ENCODE results near the gene RASGRF2.
"Not testable (repeated sequence)": the region's sequence is repeated elsewhere in the genome, so short reads cannot be mapped to it uniquely, and the experiment has no call there.

Gene RASGRF2

GRCh38 chr5:81077105-81077504, 116.9 kb downstream of the RASGRF2 start:
- DNase-seq: no peak

- no peak for DNase-seq
These were observed 118.8 kb downstream of the RASGRF2 start for GRCh38 chr5:81078930-81079329.

GRCh38 chr5:81080809-81081460, 120.8 kb downstream of the RASGRF2 start:
- no peak for DNase-seq

GRCh38 chr5:81081461-81081835, 121.3 kb downstream of the RASGRF2 start:
- no peak for DNase-seq

GRCh38 chr5:81086881-81087281, 126.7 kb downstream of the RASGRF2 start:
- DNase-seq: no peak

GRCh38 chr5:81091199-81091598, 131.0 kb downstream of the RASGRF2 start:
- DNase-seq: no peak

- DNase-seq: no peak
These were observed 133.5 kb downstream of the RASGRF2 start for GRCh38 chr5:81093536-81094196.

- DNase-seq: no peak
These were observed 135.7 kb downstream of the RASGRF2 start for GRCh38 chr5:81095835-81096234.

- DNase-seq: no peak
These were observed 137.6 kb downstream of the RASGRF2 start for GRCh38 chr5:81097713-81098112.

GRCh38 chr5:81105261-81105877, 145.2 kb downstream of the RASGRF2 start:
- DNase-seq: no peak

- no peak for DNase-seq
These were observed 155.1 kb downstream of the RASGRF2 start for GRCh38 chr5:81115261-81115660.

GRCh38 chr5:81117566-81117965, 157.4 kb downstream of the RASGRF2 start:
- no peak for DNase-seq

GRCh38 chr5:81121273-81121672, 161.1 kb downstream of the RASGRF2 start:
- no peak for DNase-seq

GRCh38 chr5:81121836-81122630, 161.9 kb downstream of the RASGRF2 start:
- DNase-seq: no peak

GRCh38 chr5:81124689-81125088, 164.5 kb downstream of the RASGRF2 start:
- not testable (repeated sequence) for DNase-seq

GRCh38 chr5:81125959-81126358, 165.8 kb downstream of the RASGRF2 start:
- DNase-seq: no peak

GRCh38 chr5:81128416-81128815, 168.3 kb downstream of the RASGRF2 start:
- no peak for DNase-seq

GRCh38 chr5:81132381-81132780, 172.2 kb downstream of the RASGRF2 start:
- no peak for DNase-seq

GRCh38 chr5:81134066-81134465, 173.9 kb downstream of the RASGRF2 start:
- DNase-seq: no peak

GRCh38 chr5:81134566-81134965, 174.4 kb downstream of the RASGRF2 start:
- DNase-seq: no peak

- DNase-seq: no peak
These were observed 176.4 kb downstream of the RASGRF2 start for GRCh38 chr5:81136557-81136956.

GRCh38 chr5:81137833-81138232, 177.7 kb downstream of the RASGRF2 start:
- DNase-seq: no peak

GRCh38 chr5:81140441-81140840, 180.3 kb downstream of the RASGRF2 start:
- no peak for DNase-seq

- no peak for DNase-seq
These were observed 180.8 kb downstream of the RASGRF2 start for GRCh38 chr5:81140943-81141342.
